Measurements from ENCODE around the gene TCEANC2.
"Not testable (repeated sequence)": the region's sequence is repeated elsewhere in the genome, so short reads cannot be mapped to it uniquely, and the experiment has no call there.

Gene TCEANC2

GRCh38 chr1:54103414-54103813 lies 50.0 kb downstream of the TCEANC2 start:
- no peaks in the 10 kb centered on the region for H3K36me3 ChIP-seq
- H3K4me3 ChIP-seq = no peak overlapping the region
- intact Hi-C loops (cut with DNase I; ENCODE audit: low total_unique reads) = no loop called here
- H3K4me1 ChIP-seq = no peaks in the 10 kb centered on the region
- no peak overlapping the region for H3K27ac ChIP-seq
- H3K27me3 ChIP-seq = no peaks in the 10 kb centered on the region
- no peaks in the 10 kb centered on the region for H3K9me3 ChIP-seq
- no peak for TF ChIP-seq CTCF (IDR thresholded peaks at IDR 0.05)
- DNase-seq = no peak

GRCh38 chr1:54104613-54105012 lies 51.2 kb downstream of the TCEANC2 start:
- intact Hi-C loops (cut with DNase I; ENCODE audit: low total_unique reads) = not testable (repeated sequence)

GRCh38 chr1:54105080-54105479 lies 51.7 kb downstream of the TCEANC2 start:
- Histone ChIP-seq H3K27me3 (no peaks in the 10 kb centered on the region), H3K27ac (no peak overlapping the region), H3K4me1 (no peaks in the 10 kb centered on the region), H3K9me3 (no peaks in the 10 kb centered on the region), H3K36me3 (no peaks in the 10 kb centered on the region), H3K4me3 (no peak overlapping the region)
- no peak for TF ChIP-seq CTCF (IDR thresholded peaks at IDR 0.05)
- no peak for DNase-seq
- intact Hi-C loops (cut with DNase I; ENCODE audit: low total_unique reads) = no loop called here

More at GRCh38 chr1:54104613-54105012, 51.2 kb downstream of the TCEANC2 start:
- DNase-seq, H3K9me3 ChIP-seq, H3K27ac ChIP-seq, H3K36me3 ChIP-seq, H3K4me3 ChIP-seq, H3K27me3 ChIP-seq, H3K4me1 ChIP-seq: not testable (repeated sequence)

- no peak overlapping the region for H3K4me3 ChIP-seq
- DNase-seq = no peak
- H3K27me3 ChIP-seq = no peaks in the 10 kb centered on the region
- no peaks in the 10 kb centered on the region for H3K36me3 ChIP-seq
- intact Hi-C loops (cut with DNase I; ENCODE audit: low total_unique reads) = no loop called here
- no peak overlapping the region for H3K27ac ChIP-seq
- TF ChIP-seq CTCF (IDR thresholded peaks at IDR 0.05) = no peak
- no peaks in the 10 kb centered on the region for H3K9me3 ChIP-seq
- H3K4me1 ChIP-seq = no peaks in the 10 kb centered on the region
These were observed 52.4 kb downstream of the TCEANC2 start for GRCh38 chr1:54105736-54106269.

- H3K9me3 ChIP-seq = no peaks in the 10 kb centered on the region
- intact Hi-C loops (cut with DNase I; ENCODE audit: low total_unique reads) = no loop called here
- H3K27me3 ChIP-seq = no peaks in the 10 kb centered on the region
- no peak for DNase-seq
- H3K4me3 ChIP-seq = no peak overlapping the region
- H3K4me1 ChIP-seq = no peaks in the 10 kb centered on the region
- peak in 1 of 2 experiments; percentile 21 for TF ChIP-seq CTCF (IDR thresholded peaks at IDR 0.05)
- H3K27ac ChIP-seq = no peak overlapping the region
- no peaks in the 10 kb centered on the region for H3K36me3 ChIP-seq
These were observed 53.7 kb downstream of the TCEANC2 start for GRCh38 chr1:54107131-54107530.

- Histone ChIP-seq H3K27ac (no peak overlapping the region), H3K27me3 (no peaks in the 10 kb centered on the region), H3K36me3 (no peaks in the 10 kb centered on the region), H3K4me3 (no peak overlapping the region), H3K9me3 (no peaks in the 10 kb centered on the region), H3K4me1 (no peaks in the 10 kb centered on the region)
- intact Hi-C loops (cut with DNase I; ENCODE audit: low total_unique reads) = no loop called here
- DNase-seq = no peak
- no peak for TF ChIP-seq CTCF (IDR thresholded peaks at IDR 0.05)
These were observed 54.7 kb downstream of the TCEANC2 start for GRCh38 chr1:54108156-54108555.

Measured in tibial artery (tissue), 4 donors.